AG09319 (cell line): ENCODE measurements around the gene DNASE1.

Experiments
- DNase-seq: peaks from one replicate; pipeline ENCODE4 v3.0.0-alpha.2; 2010; ENCODE audit warnings: low read depth; ENCODE audit errors: extremely low read depth
- TF ChIP-seq, protein P1 (sequence below): IDR thresholded peaks from 2 replicates; pipeline ENCODE4 v1.5.1; 2011; ENCODE audit warnings: low read depth, mild to moderate bottlenecking, inconsistent platforms, low read length, moderate library complexity

The DNASE1 gene

DNA sequence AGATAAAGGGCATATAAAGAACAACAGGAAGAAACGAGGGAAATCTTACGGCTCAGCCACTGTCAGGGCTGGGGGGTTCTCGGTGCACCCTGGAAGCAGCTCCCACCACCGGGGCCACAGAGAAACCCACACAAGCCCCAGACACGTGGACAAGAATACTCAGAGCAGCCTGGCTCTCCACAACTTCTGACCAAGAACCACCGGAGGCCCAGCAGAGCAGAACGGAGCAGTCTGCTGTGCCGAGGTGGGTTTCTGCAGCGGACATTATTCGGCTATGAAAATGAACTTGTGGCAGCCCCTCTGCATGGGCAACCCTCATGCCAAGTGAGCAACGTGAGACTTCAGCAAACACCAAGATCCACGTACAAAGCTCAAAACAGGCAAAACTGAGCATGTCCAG is 6.8 kb downstream of the DNASE1 start:
- TF ChIP-seq, protein P1, sequence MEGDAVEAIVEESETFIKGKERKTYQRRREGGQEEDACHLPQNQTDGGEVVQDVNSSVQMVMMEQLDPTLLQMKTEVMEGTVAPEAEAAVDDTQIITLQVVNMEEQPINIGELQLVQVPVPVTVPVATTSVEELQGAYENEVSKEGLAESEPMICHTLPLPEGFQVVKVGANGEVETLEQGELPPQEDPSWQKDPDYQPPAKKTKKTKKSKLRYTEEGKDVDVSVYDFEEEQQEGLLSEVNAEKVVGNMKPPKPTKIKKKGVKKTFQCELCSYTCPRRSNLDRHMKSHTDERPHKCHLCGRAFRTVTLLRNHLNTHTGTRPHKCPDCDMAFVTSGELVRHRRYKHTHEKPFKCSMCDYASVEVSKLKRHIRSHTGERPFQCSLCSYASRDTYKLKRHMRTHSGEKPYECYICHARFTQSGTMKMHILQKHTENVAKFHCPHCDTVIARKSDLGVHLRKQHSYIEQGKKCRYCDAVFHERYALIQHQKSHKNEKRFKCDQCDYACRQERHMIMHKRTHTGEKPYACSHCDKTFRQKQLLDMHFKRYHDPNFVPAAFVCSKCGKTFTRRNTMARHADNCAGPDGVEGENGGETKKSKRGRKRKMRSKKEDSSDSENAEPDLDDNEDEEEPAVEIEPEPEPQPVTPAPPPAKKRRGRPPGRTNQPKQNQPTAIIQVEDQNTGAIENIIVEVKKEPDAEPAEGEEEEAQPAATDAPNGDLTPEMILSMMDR, result no peak
- no peak for DNase-seq

DNA sequence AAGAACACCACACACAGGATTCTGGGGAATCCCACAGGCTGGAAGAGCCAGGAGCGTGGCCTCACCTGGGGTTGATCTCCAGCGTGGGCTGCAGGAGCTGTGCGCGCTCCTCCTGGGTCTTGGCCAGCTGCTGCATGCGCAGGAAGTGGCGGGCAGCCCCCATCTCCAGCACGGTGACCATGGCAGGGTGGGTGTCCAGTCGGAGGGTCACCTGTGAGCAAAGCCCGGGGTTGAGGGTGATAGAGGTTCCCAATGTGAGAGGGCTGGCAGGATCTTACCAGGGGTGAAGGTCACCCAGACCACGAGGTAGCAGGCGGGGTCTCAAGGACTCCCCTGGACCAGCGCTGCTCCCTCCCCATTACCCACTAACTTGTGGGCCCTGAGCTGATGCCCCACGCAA is 7.4 kb downstream of the DNASE1 start:
- TF ChIP-seq, protein P1, result no peak
- no peak for DNase-seq

GRCh38 chr16:3662601-3663000 is 8.1 kb downstream of the DNASE1 start:
- TF ChIP-seq, protein P1, result no peak
- no peak for DNase-seq

DNA sequence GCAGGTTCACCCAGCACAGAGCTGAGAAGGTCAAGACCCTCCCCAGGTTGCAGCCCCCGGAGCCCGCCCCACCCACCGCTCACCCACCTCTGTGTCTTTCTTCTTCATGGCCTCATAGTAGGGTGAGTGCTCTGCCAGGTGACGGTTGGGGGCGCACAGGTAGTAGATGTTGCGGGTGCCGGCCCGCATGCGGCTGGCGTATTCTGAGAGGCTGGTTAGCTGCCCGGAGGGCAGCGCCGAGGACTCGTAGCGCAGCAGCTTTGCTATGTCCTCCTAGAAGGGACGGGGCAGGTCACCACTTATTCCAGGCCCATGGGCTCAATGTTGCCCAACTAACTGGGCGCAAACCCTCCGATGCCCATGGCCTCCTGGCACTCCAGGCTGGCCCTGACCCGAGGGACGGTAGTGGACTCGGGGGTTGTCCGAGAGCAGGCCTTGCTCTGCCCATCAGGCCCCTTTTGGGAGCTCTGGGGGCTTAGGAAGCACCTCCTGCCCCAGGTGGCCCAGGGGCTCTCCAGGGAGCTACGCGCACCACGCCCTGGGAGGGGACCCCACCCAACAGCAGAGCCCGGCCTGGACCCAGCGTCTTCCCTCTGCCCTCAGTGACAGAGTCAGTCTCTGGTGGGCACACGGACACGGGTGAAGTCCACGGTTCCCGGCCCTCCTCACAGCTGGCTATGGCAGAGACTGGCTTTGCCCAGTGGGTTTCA is 9.9 kb downstream of the DNASE1 start:
- DNase-seq, result no peak
- TF ChIP-seq, protein P1, result no peak

- DNase-seq, result no peak
- TF ChIP-seq, protein P1, result no peak
Observed at GRCh38 chr16:3665508-3665907, 11.0 kb downstream of the DNASE1 start.

GRCh38 chr16:3668626-3669025 is 14.1 kb downstream of the DNASE1 start:
- TF ChIP-seq, protein P1, result no peak
- no peak for DNase-seq

GRCh38 chr16:3669082-3669481 is 14.6 kb downstream of the DNASE1 start:
- TF ChIP-seq, protein P1, result no peak
- DNase-seq, result no peak
